ENCODE results near the gene AK6.

AK6 gene

DNA sequence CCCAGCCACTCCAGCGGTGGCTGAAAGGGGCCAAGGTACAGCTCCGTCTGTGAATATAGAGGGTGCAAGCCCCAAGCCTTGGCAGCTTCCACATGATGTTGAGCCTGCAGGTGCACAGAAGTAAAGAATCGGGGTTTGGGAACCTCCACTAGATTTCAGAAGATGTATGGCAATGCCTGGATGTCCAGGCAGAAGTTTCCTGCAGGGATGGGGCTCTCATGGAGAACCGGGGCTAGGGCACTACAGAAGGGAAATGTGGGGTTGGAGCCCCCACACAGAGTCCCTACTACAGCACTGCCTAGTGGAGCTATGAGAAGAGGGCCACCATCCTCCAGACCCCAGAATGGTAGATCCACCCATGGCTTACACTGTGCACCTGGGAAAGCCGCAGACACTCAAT lies 59.9 kb downstream of the AK6 start:
- no peaks in the 10 kb centered on the region for H3K9me3 ChIP-seq (ENCODE audit: control insufficient read depth, low read length)
- H3K27ac ChIP-seq (ENCODE audit: low read depth, low read length, severe bottlenecking), result no peak overlapping the region
- no peaks in the 10 kb centered on the region for H3K36me3 ChIP-seq (ENCODE audit: control insufficient read depth, insufficient read depth, low read length)
- 84 to 85% methylated on average over 4 to 5 of the region's 5 CpGs for WGBS, 2 experiments (ENCODE audit: insufficient coverage in 2 of 2)
- no peak overlapping the region for H3K4me3 ChIP-seq (ENCODE audit: extremely low read depth, insufficient read depth, low read length, poor library complexity, severe bottlenecking)
- peaks cover 2% of the 10 kb centered on the region for H3K4me1 ChIP-seq (ENCODE audit: control insufficient read depth, insufficient read depth, low read length, poor library complexity, severe bottlenecking)

DNA sequence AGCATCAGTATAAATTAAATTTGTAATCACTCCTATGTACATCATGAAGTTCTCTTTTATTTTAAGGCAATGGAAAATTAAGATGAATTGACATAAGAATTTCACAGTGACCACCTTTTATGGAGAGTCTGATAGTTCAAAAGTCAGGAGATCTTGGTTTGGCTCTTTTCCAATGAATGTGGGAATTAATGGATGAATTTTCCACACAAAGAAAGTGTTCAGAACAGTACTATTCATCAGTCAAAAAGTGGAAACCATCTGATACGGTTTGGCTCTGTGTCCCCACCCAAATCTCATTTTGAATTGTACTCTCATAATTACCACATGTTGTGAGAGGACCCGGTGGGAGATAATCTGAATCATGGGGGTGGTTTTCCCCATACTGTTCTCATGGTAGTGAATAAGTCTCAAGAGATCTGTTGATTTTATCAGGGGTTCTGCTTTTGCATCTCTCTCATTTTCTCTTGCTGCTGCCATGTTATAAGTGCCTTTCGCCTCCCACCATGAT lies 61.2 kb downstream of the AK6 start:
- no CpG with 5 or more reads among the region's 3 CpGs for WGBS, 2 experiments (ENCODE audit: insufficient coverage in 2 of 2)
- Histone ChIP-seq H3K36me3 (ENCODE audit: control insufficient read depth, insufficient read depth, low read length) (no peaks in the 10 kb centered on the region), H3K4me1 (ENCODE audit: control insufficient read depth, insufficient read depth, low read length, poor library complexity, severe bottlenecking) (peaks cover 2% of the 10 kb centered on the region), H3K9me3 (ENCODE audit: control insufficient read depth, low read length) (no peaks in the 10 kb centered on the region), H3K4me3 (ENCODE audit: extremely low read depth, insufficient read depth, low read length, poor library complexity, severe bottlenecking) (no peak overlapping the region), H3K27ac (ENCODE audit: low read depth, low read length, severe bottlenecking) (no peak overlapping the region)

GRCh38 chr5:69305512-69305911 lies 63.8 kb downstream of the AK6 start:
- 90 to 97% methylated on average over 3 to 6 of the region's 8 CpGs for WGBS, 2 experiments (ENCODE audit: insufficient coverage in 2 of 2)
- Histone ChIP-seq H3K27ac (ENCODE audit: low read depth, low read length, severe bottlenecking) (no peak overlapping the region), H3K4me3 (ENCODE audit: extremely low read depth, insufficient read depth, low read length, poor library complexity, severe bottlenecking) (no peak overlapping the region), H3K4me1 (ENCODE audit: control insufficient read depth, insufficient read depth, low read length, poor library complexity, severe bottlenecking) (no peaks in the 10 kb centered on the region), H3K9me3 (ENCODE audit: control insufficient read depth, low read length) (no peaks in the 10 kb centered on the region), H3K36me3 (ENCODE audit: control insufficient read depth, insufficient read depth, low read length) (no peaks in the 10 kb centered on the region)
